Measurements from ENCODE around the gene PYGM.

PYGM gene

DNA sequence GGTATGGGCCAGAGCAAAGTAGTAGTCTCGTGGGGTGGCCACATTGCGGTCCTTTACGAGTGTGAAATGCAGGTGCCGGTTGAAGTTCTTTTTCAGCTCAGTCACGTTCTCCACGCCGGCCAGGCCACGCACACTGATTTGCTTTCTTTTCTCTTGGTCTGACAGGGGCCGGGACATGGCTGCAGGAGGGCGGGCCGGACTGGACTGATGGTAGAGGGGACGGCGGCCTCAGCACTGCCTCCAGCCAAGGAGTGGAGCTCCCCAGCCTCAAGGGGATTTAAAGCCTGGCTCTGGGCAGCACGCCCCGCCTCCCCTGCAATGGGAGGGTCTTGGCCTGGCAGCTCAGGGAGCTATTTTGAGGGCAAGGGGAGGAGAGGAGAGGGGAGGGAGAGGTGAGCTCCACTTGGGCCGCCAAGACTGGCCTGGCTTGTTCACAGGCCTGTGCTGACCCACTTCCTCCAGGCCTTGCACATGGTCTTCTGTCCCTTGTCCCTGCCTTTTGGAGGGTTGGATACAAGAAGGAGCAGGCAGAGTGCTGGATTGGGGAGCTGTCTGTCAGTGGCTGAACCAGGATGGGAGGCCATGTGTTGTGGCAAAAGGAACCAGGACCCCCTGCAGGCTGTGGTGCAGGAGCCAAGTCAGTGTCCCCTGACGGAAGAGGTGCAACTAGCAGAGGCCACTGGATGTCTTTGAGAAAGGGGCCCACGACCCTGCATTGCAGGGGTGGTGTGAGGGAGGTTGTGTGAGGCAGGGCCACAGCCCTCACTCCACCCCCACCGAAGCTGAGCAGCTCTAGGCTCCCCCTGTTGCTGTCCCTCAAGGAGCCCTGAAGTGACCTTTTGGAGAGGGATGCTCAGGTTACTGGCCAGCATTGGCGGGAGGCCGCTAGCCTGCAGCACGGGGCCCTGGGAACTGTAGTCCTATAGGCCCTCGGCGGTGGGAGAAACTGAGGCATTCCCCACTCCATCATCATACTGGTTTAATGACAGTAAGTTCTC, at the start of gene PYGM:
PYGM (minus strand) TSS at position 253 of the 998 bp plus-strand sequence; CDS start at position 177, 76 bp downstream.
- DNase-seq: peak; percentile 14

DNA sequence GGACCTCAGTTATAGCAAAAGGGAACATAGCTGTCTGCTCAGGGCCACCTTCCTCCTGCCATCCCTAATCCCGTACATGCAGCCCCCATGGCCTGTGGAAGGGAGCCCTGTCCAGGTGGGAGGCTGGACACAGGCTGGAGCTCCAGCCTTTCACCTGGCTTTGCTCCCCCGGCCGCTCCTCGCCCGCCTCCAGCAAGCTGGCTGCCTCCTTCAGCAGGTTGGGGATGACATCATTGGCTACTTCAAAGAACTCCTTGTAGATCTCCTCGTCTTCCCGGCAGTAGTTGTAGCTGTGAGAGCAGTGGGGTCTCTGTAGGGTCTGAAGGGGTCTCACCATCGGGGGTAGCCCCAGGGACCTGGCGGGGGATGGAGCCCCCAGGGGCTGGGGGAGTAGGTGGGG, 45.7 kb upstream of the PYGM start:
- DNase-seq: no peak

DNA sequence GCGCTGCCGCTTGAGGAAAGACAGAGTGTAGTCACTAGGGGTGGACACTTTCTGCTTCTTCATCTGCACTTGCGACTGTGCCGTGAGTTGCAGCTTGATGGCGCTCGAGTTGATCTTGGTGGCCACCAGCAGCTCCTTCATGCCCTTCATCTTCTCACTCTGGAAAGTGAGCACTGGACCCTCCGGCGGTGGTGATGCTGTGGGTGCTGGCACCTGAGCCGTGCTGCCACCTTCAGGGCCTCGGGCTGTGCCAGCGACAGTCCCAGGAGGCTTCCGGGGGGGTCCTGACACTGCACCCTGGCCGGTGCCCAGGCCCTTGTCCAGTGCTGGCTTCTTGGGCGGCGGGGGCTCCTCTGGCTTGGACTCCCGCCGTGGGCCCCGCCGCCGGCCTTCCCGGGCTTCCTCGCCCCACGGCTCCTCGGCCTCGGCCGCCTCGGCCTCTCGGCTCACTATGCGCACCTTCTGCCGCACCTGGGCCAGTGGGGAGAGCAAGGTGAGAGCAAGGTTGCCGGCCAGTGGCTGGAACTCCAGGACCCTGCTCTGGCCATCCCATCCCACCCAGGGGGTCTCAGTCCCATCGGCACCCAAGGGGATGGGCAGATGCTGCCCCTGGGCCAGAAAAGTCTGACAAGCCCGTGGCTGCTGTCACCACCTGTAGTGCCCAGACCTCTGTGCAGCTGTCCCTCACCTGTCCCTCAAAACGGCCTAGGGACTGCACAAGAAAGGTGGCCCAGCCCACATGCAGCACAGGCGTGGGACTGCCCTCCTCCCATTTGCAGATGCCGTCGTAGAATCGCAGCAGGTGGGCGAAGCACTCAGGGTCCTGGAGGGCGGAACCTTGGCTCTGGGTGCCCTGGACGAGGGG, 44.8 kb upstream of the PYGM start:
- no peak for DNase-seq

DNA sequence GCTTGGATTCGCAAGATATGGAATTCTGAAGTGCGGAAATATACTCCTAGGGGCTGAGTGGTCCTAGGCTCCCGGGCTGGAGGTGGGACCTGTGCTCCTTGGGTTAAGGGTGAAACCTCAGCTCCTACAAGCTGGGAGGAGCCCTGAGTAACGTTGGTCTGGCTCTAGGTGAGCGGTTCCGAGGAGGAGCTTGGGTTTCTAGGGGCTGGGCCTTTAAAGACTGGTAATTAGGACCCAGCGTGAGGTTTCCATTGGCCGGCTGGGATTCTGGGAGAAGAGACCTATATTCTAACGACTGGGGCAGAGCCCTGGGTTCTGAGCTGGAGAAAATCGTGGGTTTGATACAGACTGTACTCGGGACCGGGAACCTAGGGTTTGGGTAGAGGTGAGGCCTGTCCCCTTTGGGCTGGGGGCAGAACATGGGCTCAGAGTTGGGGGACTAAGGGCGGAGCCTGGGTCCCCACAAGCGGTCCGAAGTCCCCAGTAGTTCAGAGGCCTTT, 44.1 kb upstream of the PYGM start:
- no peak for DNase-seq

DNA sequence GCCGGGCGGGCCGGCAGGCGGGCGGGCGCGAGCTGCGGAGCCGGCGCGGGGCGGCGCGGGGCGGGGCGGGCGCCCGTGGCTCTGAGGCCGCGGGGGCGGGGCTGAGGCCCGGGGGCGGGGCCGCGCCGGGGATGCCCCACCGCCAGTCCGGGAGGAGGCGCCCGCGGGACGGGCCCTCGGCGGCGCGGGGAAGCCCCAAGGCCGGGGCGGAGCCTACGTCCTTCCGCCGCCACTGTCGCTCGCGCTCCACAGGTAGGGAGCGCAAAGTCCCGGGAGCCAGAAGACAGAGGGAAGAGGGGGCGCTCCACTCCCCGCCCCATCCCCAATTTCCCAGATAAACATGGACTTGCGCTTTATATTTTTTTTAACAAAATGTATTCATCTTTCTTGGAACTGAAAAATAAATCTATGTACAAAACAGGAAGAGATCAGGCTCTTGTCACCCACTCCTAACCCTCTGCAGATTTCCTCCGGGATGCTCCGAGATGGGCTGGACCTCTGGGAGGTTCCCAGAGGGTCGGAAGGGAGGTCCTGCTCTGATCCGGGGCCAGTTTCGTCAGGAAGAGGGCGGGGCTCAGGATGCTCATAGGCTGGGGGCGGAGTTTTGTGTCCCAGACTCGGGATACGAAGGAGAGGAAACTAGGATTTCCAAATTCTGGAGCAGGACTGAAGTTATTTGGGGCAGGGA, 43.5 kb upstream of the PYGM start, which contains the start of gene MAP4K2:
MAP4K2 (minus strand) TSS at position 57 of the 688 bp plus-strand sequence. CDS start 65 bp downstream, outside the sequence.
- DNase-seq: peak; percentile 87

DNA sequence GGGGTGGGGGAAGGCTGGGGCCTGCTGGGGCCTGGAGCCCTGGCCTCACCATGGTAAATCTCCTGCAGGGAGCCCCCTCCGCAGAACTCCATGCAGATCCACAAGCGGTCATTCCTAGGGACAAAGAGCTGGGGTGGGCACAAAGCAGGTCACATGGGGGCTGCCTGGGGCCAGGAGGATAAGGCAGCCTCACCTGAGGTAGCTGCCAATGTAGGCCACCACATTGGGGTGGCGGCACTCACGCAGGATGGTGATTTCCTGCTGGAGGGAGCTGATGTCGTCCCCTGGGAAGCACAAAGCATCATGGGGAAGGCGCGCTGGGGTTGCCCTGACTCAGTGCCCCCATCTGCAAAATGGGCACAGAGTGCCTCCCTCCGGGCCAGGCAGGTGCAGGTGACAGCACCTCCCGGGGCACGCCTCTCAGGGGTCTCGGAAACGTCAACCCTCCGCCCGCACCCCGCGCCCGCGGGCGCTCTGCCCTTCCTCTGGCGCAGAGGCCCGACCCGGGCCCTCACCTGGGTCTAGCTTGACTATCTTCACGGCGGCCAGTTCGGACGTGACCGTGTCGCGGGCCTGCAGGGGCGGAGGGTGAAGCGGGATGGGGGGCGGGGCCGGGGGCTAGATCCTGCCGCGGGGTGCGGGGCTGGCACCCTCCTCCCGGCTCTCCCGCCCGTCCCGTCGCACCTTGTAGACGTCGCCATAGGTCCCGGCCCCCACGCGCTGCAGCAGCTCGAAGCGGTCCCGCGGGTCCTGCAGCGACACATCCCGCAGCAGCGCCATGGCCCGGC, 42.8 kb upstream of the PYGM start:
- peak; percentile 51 for DNase-seq

DNA sequence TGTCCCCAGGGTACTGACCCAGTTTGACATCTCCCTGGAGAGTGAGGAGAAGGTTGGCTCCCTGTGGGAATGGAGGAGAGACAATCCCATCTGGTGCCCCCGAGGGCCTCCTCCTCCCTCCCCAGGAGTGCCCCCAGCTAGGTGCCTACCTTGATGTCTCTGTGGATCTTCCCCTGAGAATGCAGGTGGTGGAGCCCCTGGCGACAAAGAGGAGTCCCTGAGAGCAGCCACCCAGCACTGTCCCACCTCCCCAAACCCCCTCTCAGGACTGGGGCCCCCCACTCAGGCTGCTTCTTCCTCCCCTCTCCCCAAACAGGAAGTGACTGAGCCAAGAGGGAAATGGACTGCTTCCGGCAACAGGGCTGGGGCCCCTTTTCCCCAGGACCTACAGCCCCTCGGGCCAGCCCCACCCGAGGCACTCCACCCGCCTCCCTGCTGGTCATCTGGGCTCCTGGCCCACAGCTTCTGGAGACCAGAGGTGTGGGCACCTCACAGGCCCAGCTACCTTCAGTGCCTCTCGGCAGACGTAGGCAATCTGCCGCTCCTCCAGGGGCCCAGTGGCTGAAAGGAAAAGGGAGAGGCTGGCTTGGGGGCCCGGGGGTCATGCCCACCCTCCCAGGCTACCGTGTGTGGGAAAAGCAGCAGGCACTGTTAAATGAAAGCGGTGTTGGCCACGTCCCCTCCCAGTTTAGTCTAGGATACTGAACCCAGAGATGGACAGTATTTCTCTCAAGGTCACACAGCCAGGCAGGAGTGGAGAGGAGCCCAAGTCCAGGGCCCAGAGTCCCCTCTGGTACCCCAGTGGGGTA, 42.0 kb upstream of the PYGM start:
- no peak for DNase-seq

DNA sequence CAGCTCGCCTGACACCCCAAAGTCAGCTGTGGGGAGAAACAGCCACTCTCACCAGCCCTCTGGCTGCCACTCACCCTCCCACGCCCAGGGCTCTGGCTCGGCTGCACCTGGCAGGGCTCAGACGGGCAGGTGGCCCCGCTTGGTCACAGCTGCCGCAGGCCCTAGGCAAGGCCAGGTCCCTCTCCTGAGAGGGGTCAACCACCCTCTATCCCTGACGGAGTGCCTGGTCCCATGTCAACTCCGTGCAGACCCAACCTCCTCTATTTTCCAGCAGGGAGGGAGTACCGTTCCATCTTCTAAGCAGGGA, 41.3 kb upstream of the PYGM start:
- DNase-seq: no peak

DNA sequence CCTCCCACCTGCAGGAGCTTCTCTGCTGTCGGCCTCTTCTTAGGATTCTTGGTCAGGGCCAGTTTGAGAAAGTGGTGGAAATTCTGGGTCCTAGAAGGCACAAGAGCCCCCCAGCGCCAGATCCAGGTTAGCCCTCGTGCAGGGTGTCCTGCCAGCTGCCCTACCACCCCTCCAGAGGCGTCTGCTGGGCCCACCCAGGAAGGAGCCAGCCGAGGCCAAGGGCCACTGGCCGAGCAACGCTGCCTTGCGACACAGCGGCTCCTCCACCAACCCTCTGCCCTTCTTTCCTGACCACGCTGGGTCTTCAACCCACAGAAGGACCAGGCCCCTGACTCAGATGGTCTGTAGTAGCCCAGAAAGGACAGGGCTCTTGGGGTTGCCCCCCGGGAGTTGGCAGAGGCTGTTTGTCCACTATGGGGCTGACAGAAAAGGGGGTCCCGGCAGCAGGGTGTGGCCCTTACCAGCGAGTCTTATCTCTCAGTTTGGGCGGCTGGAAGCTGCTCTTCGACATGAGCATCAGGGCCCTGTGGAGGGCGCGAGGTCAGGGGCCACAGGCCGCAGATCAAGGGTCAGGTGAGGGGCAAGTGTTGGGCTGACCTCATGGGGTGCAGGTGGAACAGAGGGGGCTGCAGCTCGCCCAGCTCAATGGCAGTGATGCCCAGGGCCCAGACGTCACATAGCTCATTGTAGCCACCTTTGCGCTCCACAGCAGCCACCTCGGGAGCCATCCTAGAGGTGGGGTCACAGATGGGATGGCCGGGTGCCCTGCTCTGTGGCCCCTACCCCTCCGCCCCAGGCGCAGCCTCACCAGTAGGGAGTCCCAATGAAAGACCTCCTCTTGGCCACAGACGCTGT, 40.8 kb upstream of the PYGM start:
- no peak for DNase-seq

DNA sequence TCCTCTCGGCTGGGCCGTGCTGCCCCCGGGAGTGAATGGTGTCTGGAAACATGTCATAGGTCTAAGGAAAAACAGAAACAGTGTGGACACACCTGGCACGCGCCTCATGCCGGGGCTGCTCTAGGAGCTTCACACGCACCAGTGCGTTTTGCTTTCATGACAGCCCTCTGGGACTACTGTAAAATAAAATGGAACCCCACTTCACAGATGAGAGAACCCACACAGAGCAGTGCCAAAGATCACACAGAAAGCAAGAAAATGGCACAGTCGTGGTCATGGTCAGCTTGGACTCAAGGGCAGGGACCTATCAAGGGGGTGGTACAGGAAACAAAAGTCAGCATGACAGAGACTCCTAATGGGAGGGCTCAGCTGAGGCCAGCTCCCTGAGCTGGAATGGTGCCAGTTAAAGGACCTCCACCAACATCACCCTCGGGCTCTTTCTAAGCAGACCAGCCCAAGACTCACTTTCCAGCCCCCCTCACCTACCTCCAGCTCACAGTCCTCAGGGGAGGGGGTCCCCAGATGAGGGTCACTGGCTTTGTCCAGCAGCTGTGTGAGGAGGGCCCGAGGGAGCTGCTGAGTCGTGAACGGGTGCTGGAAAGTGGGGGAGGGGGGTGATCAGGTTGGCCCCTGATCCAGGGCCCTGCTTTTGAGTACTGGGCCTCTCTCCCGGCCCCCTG, 40.0 kb upstream of the PYGM start:
- DNase-seq: peak; percentile 19

DNA sequence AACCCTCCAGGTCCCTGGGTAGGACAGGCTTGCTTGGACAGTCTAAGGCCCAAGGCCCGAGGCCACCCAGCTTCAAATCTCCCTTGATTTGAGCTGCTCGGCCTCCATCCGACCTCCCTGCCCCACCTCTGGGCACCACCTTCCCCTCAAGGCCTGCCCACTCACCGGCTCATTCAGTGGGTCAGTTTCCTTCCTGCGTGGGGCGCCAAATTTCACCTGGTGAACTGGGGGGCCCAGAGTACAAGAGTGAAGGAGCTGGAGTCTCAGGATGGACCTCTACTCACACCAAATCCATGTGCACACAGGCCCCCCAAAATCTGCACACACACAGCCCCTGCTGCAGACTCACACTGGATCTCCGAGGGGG, 39.5 kb upstream of the PYGM start:
- no peak for DNase-seq

DNA sequence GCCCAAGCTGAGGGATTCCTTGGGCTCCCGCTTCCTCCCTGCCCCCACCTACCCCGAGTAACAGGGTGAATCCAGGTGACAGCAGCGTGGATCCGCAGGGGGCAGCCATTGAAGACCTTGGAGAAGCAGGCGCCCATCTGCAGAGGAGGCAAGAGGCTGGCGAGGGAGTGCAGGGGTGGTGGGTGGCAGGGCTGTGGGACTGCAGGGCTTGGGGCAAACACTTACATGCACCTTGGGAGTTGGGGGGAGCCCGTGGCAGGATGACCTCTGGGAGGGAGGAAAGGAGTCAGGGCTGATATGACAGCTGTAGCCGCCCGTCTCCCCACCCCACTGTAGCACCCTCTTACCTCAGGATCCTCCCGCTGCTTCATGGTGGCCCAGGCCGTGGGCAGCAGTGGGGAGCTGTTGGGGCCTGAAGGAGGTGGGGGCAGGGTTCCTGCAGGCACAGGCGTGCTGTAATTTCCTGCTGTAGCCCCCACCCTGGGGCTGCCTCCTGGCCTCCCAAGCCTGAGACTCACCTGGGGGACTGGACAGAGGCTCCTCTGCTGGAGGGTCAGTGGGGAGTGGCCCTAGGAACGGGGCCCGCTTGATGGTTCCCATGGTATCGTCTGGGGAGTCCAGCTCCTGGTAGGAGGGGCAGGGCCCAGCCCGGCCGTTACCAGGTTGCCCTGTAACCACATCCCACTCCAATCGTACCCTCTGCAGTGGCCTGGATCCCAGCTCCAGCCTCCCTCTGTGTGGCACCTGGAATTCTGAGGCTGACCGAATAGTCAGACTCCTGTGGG, 37.2 kb upstream of the PYGM start:
- no peak for DNase-seq

DNA sequence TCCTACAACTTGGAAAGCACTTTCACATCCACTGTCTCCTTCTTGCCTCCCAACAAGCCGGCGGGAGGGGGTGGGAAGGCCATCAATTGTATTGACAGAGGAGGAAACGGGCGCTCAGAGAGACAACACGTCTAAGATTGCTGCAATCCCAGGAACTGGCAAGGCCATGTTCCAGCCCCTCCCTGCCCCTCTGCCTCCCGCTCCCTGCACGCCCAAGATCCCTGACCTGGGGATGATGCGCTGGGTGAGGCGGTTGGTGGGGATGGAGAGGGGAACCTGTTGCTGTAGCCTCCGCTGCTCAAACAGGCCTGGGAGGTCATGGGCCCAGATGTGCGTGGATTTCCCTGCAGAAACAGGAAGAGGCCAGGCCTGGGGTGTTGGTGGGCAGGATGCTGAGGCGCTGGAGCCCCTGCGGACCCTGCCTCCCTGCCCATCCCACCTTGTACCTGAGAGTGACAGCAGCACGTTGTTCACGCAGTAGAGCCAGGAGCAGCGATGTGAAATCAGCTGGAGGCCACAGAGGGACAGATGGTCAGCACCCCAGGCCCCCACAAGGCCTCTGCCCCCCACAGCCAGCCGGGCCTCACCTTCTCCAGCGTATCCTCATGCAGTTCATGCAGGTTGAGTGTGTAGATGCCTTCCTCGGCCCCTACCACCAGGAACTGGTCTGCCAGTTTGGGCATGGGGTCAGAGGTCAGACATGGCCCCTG, 36.4 kb upstream of the PYGM start:
- DNase-seq: no peak

DNA sequence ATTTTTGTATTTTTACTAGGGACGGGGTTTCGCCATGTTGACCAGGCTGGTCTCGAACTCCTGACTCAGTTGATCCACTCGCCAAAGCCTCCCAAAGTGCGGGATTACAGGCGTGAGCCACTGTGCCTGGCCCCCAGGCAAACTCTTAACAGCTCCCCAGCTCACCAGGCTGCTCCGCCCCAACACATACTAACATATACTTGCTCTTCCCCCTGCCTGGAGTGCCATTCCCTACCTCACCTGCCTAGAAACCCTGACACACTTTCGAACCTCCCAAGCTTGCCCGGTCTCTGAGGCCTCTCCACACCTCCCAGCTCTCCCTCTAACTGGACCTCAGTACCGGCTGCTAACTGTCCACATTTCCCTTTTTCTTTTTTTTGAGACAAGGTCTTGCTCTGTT, 34.8 kb upstream of the PYGM start:
- no peak for DNase-seq

DNA sequence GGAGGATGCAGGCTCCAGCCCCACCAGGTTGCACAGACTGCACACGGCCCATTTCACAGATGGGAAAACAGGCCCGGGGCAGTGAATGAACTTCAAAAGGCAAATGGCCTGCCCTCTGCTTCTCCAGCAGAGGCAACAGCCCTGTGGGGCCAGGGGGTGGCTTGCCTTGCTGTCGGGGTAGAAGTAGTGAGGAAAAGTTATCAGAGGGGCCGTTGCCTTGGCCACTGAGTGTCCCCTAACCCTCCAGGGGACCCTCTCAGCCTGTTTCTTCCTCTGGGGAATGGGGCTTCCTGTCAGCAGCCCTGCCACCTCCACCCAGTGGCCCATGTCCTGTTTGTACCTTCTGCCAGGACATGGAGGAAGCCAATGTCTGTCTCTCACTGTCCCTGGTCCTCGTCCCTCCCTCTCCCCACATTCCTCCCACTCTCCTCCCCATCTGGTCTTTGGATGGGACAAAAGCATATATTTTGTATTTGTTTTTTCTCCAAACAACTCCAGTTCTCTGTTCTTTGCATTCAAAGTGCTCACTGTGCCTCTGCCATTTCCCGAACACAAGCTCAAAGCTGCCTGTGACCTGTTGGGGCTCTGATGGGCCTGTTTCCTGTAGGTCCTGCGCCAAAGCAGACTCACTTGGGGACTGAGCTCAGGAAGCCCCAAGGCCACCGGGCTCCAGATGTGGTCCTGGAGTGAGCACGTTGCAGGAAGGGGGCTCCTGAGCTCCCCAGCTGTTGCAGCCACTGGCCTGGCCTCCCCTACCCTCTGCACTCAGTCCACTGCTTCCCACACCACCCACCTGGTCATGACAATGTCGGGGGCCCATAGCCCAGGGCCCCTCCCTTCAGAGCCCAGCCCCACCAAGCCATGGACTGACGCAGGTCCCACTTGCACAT, 33.7 kb upstream of the PYGM start:
- DNase-seq: no peak

DNA sequence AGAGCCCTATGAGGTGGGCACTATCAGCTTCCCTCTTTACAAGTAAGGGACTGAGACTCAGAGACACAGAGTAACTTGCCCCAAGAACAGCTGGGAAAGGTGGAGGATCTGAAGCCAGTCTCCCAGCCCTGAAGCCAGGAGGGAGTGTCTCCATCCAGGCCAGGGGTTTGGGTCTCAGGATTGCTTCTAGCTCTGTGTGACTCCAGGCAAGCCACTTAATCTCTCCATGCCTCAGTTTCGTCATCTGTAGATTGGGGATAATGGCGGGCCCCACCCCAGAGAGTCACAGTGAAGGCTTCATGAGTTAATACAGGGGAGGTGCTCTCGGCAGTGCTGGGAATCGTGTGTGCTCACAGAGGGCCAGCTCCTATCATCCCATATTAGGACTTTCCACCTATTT, 32.7 kb upstream of the PYGM start:
- DNase-seq: no peak

DNA sequence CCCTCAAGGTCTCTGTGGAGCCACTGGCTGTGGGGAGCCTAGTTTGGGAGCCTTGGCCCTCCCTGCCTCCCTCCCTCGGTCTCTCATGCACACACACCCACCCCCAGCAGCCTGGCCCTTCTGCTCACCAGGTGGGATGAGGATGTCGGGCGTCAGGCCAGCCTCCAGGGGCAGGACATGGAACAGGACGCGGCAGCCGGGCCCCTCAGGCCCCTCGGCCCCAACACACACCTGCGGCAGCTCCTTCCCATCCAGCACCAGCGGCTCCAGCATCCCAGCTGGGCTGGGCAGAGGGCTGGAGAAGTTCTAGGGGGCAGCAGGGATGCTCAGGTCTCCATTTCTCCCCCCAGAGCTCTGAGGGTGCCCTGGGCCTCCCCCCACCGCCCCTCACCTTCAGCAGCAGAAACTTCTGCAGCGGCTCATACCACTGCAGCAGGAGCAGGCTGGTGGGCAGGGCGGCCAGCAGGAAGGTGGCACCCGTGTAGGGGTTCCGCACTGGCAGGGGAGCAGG, 32.1 kb upstream of the PYGM start:
- DNase-seq: no peak
